DMS114 treated with DMSO at 0.1 percent for 48 hours (cell line): Measurements from ENCODE around the gene C15orf39.

ENCODE experiments used
- DNase-seq: peaks from one replicate; lab custom pipeline; 2025; ENCODE audit not compliant: unreplicated experiment; lab: John Stamatoyannopoulos, UW

C15orf39 gene

GRCh38 chr15:75172284-75172820, 29.3 kb upstream of the C15orf39 start:
- no peak for DNase-seq

- no peak for DNase-seq
Measured at GRCh38 chr15:75174102-75174501, 27.6 kb upstream of the C15orf39 start.

- DNase-seq, result no peak
Measured at GRCh38 chr15:75174729-75175128, 27.0 kb upstream of the C15orf39 start.

GRCh38 chr15:75176396-75176761, 25.3 kb upstream of the C15orf39 start:
- DNase-seq, result no peak

GRCh38 chr15:75177360-75178071, 24.2 kb upstream of the C15orf39 start:
- no peak for DNase-seq

GRCh38 chr15:75178171-75178937, 23.3 kb upstream of the C15orf39 start:
- no peak for DNase-seq

- DNase-seq, result no peak
Measured at GRCh38 chr15:75178938-75179745, 22.5 kb upstream of the C15orf39 start.

GRCh38 chr15:75179746-75180140, 21.9 kb upstream of the C15orf39 start:
- DNase-seq, result no peak

- DNase-seq, result no peak
Measured at GRCh38 chr15:75181780-75182179, 19.9 kb upstream of the C15orf39 start.

- no peak for DNase-seq
Measured at GRCh38 chr15:75182187-75183131, 19.2 kb upstream of the C15orf39 start.

GRCh38 chr15:75185271-75186029, 16.2 kb upstream of the C15orf39 start:
- DNase-seq, result no peak

- no peak for DNase-seq
Measured at GRCh38 chr15:75186044-75186443, 15.6 kb upstream of the C15orf39 start.

- no peak for DNase-seq
Measured at GRCh38 chr15:75188499-75188898, 13.2 kb upstream of the C15orf39 start.

GRCh38 chr15:75191235-75191634, 10.4 kb upstream of the C15orf39 start:
- DNase-seq, result no peak

- no peak for DNase-seq
Measured at GRCh38 chr15:75192307-75192706, 9.4 kb upstream of the C15orf39 start.

- DNase-seq, result no peak
Measured at GRCh38 chr15:75193272-75193671, 8.4 kb upstream of the C15orf39 start.

- DNase-seq, result no peak
Measured at GRCh38 chr15:75193976-75194375, 7.7 kb upstream of the C15orf39 start.

- no peak for DNase-seq
Measured at GRCh38 chr15:75194397-75194796, 7.3 kb upstream of the C15orf39 start.

GRCh38 chr15:75195122-75195765, 6.4 kb upstream of the C15orf39 start:
- DNase-seq, result no peak
